GM10266 (cell line): Measurements from ENCODE around the gene PRR20G.
A peak's percentile ranks its signal among the peaks of the same experiment; 100 is the strongest.

Experiments used
- DNase-seq: peaks from one replicate; pipeline ENCODE4 v3.0.0; 2012; ENCODE audit errors: extremely low spot score
- TF ChIP-seq, protein P1 (sequence below): IDR thresholded peaks from 2 replicates; pipeline ENCODE4 v1.5.1; 2012; ENCODE audit warnings: mild to moderate bottlenecking, low read depth; ENCODE audit not compliant: control insufficient read depth, insufficient read depth; ENCODE audit errors: missing control alignments

The PRR20G gene

DNA sequence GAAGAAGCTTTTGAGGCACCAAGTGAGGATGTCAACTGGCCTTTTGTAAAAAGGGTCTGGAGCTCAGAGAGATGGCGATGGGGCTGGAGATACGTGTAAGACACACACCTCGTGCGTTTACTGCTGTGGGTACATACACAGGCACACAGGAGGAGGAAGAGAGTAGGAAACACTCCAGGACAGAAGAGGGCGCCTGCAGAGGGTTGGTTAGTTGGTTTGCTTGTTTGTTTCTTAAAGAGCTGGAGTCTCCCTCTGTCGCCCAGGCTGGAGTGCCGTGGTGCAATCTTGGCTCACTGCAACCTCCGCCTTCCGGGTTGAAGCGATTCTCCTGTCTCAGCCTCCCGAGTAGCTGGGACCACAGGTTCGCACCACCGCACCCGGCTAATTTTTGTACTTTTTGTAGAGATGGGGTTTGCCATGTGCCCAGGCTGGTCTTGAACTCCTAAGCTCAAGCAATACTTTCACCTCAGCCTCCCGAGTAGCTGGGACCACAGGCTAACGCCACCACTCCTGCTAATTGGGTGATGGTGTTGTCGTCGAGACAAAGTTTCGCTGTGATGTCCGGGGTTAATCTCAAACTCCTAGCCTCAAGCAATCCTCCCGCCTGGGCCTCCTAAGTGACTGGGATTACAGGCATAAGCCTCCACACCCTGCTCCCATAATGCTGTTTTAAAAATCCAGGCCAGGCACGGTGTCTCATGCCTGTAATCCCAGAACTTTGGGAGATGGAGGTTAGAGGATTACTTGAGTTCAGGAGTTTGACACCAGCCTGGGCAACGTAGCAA, 1.3 kb upstream of the PRR20G start:
- TF ChIP-seq, protein P1, sequence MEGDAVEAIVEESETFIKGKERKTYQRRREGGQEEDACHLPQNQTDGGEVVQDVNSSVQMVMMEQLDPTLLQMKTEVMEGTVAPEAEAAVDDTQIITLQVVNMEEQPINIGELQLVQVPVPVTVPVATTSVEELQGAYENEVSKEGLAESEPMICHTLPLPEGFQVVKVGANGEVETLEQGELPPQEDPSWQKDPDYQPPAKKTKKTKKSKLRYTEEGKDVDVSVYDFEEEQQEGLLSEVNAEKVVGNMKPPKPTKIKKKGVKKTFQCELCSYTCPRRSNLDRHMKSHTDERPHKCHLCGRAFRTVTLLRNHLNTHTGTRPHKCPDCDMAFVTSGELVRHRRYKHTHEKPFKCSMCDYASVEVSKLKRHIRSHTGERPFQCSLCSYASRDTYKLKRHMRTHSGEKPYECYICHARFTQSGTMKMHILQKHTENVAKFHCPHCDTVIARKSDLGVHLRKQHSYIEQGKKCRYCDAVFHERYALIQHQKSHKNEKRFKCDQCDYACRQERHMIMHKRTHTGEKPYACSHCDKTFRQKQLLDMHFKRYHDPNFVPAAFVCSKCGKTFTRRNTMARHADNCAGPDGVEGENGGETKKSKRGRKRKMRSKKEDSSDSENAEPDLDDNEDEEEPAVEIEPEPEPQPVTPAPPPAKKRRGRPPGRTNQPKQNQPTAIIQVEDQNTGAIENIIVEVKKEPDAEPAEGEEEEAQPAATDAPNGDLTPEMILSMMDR: peak; percentile 7
- DNase-seq: no peak

DNA sequence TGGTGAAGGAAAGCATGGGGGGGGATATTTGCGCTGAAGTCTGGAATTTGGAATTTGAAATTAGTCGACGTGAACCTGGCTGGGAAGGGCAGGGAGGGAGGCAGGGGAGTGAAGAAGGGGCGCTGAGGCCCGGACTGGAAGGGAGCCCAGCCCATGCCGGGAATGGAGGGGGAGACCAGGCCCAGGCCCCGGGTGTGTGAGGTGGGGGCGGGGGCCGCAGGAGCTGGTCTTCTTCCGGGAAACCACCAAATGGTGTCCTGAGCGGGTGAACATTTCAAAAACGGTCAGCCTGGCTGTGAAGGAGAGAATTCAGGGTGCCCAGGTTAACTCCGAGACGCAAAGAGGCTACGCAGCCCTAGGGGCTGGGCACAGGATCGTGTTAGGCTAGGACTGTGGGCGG, 497 bp upstream of the PRR20G start:
- DNase-seq: no peak
- TF ChIP-seq, protein P1: no peak

DNA sequence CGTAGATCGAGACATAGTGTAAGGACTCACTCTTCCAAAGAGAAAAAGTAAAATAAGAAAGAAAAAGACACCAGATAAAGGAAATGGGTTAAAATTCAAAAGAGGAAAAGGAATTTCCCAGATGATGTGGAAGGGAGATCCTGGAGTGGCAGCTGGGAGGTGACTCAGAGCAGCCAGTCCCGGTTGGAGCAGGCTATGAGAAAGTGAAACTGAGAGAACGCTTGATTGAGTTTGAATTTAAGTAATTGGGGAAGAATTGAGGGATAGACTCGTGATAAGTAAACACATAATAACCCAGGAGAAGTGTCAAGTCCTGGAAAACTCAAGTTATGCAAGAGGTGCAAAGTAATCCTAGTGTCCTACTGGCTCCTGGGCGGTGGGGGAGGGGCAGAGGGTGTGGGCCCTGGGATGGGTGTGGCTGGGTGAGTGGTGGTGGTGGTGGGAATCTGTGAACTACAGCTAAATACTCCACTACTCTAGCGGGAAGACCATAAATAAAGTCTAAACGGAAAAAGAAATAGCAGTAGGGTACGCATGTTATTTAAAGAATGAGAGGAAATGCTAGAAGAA, 1.2 kb downstream of the PRR20G start:
- TF ChIP-seq, protein P1: no peak
- DNase-seq: no peak

DNA sequence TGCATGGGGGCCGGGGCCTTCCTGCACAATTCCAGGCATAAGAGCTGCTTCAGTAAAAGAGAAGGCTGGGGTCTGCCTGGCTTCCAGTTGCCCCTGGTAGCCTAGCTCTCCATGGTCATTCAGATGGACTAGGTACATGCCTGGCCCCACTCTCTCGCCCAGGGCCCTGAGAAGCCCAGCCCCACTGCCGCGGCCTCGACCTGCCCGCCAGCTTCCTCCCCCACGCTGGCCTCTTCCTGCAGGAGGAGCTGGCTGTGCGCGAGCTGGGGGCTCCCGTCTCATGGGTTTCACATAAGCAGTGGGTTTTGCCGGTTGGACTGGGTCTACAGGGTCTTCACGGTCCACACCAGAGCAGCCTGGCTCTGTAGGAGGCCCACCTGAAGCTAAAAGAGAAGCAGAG, 3.6 kb downstream of the PRR20G start:
- no peak for DNase-seq
- TF ChIP-seq, protein P1: no peak

DNA sequence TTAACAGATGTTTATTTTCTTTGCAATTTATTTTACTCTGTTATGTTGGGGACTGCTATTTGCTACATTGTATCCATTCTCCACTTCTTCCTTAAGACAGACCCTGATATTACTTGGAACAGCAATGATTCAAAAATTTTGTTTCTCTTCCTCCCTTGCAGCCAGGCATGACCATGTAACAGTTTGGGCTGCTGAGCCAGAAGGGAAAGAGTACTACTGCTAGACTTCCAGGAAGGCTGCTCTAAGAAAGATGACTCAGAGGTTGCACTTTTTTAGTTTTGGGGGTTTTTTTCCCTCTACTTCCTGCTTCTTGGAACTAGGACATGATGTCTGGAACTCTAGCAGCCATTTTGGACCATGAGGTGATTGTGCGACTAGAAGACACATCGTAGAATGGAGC, 10.3 kb downstream of the PRR20G start:
- no peak for DNase-seq
- TF ChIP-seq, protein P1: no peak

DNA sequence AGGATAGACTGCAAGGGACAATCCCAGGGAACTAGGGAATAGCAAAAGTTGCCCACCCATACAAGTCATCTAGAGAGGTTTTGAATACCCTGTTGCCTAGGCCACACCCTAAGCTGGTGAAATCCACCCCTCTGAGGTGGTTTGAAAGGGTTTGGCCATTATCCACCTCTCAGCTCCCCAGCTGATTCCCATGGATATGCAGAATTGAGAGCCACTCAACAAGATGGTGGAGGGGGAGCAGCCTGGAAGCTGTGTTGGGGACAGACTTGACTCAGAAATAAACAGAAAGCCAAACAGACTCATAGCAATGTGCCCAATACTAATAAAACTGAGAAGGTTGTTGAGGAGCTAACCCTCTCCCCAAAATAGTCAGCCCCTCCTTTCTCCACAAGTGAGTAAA, 10.9 kb downstream of the PRR20G start:
- TF ChIP-seq, protein P1: no peak

DNA sequence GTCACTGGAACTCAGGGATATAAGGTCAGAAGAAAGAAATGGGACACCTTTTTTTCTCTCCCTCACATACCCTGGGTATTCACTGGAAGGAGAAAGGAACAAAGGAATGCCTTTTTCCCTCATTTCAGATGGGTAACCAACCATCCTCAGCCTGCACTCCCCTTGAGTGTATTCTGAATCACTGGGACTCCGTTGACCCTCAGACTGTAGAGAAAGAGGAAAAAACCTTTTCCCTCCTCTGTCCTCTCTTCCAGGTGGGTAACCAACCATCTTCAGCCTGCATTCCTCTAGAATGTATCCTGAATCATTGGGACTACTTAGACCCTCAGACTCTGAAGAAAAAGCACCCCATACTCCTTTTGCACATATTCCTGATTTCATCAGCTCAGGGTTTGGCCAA, 11.4 kb downstream of the PRR20G start:
- TF ChIP-seq, protein P1: no peak
- no peak for DNase-seq

More for the DNA sequence above, 10.9 kb downstream of the PRR20G start:
- DNase-seq: no peak
